Kidney (tissue), 14 donors: ENCODE results near the gene KCNK5. TPM values are rescaled to one million over a fixed set of nuclear protein-coding genes. Genes with fewer than 3 reads are reported as not detected.
A peak's percentile ranks its signal among the peaks of the same experiment; 100 is the strongest.

ENCODE experiments used
- DNase-seq, 5 donors: peaks; one replicate each; pipeline ENCODE4 v3.0.0-alpha.2; 2013 to 2020
- FAIRE-seq: peaks from 2 replicates; lab custom pipeline; 2012; peaks lifted over from hg19 to GRCh38; lab: Jason Lieb, UNC
- H3K27ac ChIP-seq, 2 donors: one replicate each; pipeline ENCODE4 v1.7.0; 2013; ENCODE audit warnings: low read depth in 2 of 2, low read length in 2 of 2, inconsistent platforms in 1 of 2
- H3K27me3 ChIP-seq: one replicate; pipeline ENCODE4 v1.7.1; 2013; ENCODE audit warnings: low read length, inconsistent platforms; ENCODE audit not compliant: control insufficient read depth, insufficient read depth
- H3K36me3 ChIP-seq, 3 donors: one replicate each; pipeline versions ENCODE4 v1.7.0 to v1.7.1; 2013; ENCODE audit warnings: low read length in 3 of 3, control low read depth in 1 of 3, inconsistent platforms in 1 of 3; ENCODE audit not compliant: insufficient read depth in 3 of 3, control insufficient read depth in 2 of 3
- H3K4me1 ChIP-seq, 3 donors: one replicate each; pipeline versions ENCODE4 v1.7.0 to v1.7.1; 2013; ENCODE audit warnings: low read length in 3 of 3, inconsistent platforms in 1 of 3, low read depth in 1 of 3; ENCODE audit not compliant: control insufficient read depth in 2 of 3, insufficient read depth in 2 of 3
- H3K4me3 ChIP-seq, 3 donors: one replicate each; pipeline versions ENCODE4 v1.7.0 to v1.8.1; 2013; ENCODE audit warnings: low read length in 3 of 3, control low read depth in 1 of 3, inconsistent platforms in 1 of 3
- H3K9ac ChIP-seq, 3 donors: one replicate each; pipeline versions ENCODE4 v1.7.0 to v1.7.1; 2013; ENCODE audit warnings: low read length in 3 of 3, control low read depth in 1 of 3, inconsistent platforms in 1 of 3
- H3K9me3 ChIP-seq, 3 donors: one replicate each; pipeline versions ENCODE4 v1.7.0 to v1.7.1; 2013; ENCODE audit warnings: low read length in 3 of 3, control low read depth in 1 of 3, inconsistent platforms in 1 of 3; ENCODE audit not compliant: control insufficient read depth in 2 of 3, insufficient read depth in 1 of 3
- intact Hi-C: fragments of 100-400 bp; cut with DNase I; formaldehyde crosslinking; loops from one replicate; pipeline ENCODE4 v1.11.1; 2022
- polyA plus RNA-seq: library from polyadenylated mRNA; stranded (reverse); fragments of 350-450 nt; fragmentation: Illumina TruSeq; extraction: RNeasy Lipid Tissue Mini Kit (QIAGEN cat#74804); gene quantifications from one replicate; pipeline ENCODE4 v1.2.3, GENCODE V29; 2014; ENCODE audit warnings: low read depth, low replicate concordance; ENCODE audit not compliant: insufficient read depth
- total RNA-seq: library from RNA; stranded (reverse); fragmentation: NEBNext Ultra II Directional; extraction: Animal tissue kit (Norgen Biotek cat#: 25700); gene quantifications from one replicate; pipeline ENCODE4 v1.2.1, GENCODE V29; 2021
- TF ChIP-seq, protein P1 (sequence below): IDR thresholded peaks from 3 replicates; pipeline ENCODE4 v1.5.1; 2012; ENCODE audit warnings: mild to moderate bottlenecking, moderate library complexity, borderline replicate concordance; ENCODE audit not compliant: insufficient read depth; ENCODE audit errors: extremely low read depth
- donor health status: control.
- donor health status: control.
- donor health status: control.
- donor health status: control.
- donor health status: control.
- donor health status: DM: yes; HTN: yes; CAD: no.
- donor health status: Normal renal cell carcinoma (clear cell type).

Gene KCNK5
- total and polyA plus RNA-seq, 2 donors from 2014 or later: 48.4 to 77.0 TPM

DNA sequence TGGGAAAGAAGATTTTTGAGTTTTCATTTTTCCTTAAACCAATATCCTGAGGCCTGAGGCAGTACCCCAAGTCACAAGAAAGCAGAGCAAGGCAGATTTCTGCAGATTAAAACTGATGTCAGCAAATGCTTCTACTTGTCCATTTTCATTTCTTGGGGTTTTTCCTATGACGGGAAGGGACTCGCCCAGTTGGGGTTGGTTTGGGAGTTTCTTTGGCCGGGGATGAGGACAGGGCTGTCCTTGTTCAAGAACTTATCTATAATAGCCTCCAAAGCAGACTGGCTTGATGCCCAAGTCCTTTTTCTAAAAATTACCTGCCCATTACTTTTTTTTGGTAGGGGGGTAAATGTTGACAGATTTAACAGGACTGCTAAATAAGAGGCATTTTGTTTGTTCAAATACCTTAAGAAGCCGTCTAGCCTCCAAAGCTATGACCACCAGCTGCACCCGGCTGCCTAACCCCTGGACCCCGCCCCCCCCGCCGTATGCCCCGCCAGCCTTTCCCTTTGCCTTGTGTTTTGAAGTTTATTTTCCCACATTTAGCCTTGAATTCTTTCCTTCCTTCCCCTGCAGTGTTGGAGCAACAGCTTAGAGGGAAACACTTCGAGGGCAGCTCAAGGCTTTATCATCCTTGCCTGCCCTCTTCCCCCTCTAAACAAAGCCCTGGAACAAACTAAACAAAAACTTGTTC, 2.5 kb downstream of the KCNK5 start:
- H3K4me3 ChIP-seq: peak overlapping the region in 2 of 3 donors; percentile 87 to 92
- no peak for FAIRE-seq
- no peaks in the 10 kb centered on the region for H3K27me3 ChIP-seq
- H3K4me1 ChIP-seq: peaks cover 3 to 24% (median 11%) of the 10 kb centered on the region in 3 donors
- H3K9me3 ChIP-seq: no peaks in the 10 kb centered on the region
- intact Hi-C loops: no loop called here
- TF ChIP-seq, protein P1, sequence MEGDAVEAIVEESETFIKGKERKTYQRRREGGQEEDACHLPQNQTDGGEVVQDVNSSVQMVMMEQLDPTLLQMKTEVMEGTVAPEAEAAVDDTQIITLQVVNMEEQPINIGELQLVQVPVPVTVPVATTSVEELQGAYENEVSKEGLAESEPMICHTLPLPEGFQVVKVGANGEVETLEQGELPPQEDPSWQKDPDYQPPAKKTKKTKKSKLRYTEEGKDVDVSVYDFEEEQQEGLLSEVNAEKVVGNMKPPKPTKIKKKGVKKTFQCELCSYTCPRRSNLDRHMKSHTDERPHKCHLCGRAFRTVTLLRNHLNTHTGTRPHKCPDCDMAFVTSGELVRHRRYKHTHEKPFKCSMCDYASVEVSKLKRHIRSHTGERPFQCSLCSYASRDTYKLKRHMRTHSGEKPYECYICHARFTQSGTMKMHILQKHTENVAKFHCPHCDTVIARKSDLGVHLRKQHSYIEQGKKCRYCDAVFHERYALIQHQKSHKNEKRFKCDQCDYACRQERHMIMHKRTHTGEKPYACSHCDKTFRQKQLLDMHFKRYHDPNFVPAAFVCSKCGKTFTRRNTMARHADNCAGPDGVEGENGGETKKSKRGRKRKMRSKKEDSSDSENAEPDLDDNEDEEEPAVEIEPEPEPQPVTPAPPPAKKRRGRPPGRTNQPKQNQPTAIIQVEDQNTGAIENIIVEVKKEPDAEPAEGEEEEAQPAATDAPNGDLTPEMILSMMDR: no peak
- peaks cover 0 to 18% (median 0%) of the 10 kb centered on the region in 3 donors for H3K36me3 ChIP-seq
- no peak for DNase-seq
- H3K27ac ChIP-seq: peak overlapping the region; percentile 25 to 32
- H3K9ac ChIP-seq: peak overlapping the region in 1 of 3 donors; percentile 80

DNA sequence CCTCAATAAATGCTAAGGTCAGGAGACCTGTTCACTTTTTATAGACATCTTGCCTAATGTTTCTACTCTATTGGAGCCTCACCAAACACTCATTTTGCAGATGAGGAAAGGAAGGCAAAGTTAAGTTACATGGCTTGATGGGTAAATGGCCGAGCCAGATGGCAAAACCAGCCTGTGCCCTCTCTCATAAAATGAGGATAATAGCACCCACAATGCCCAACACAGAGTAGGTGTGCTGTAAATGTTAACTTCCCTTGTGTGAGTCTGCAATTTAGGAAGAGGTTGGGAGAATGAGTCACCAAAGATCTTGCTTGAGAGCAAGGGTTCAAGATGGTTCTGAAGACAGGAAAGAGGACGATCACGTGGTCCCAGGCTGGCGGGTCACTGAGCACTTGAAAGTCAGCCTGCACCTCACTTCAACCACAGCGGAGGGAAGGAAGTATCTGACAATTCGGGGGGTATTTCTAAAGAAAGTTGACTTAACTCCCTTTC, 3.3 kb downstream of the KCNK5 start:
- Histone ChIP-seq H3K27ac (peak overlapping the region; percentile 25 to 71), H3K9me3 (no peaks in the 10 kb centered on the region), H3K36me3 (peaks cover 0 to 21% (median 4%) of the 10 kb centered on the region in 3 donors), H3K27me3 (no peaks in the 10 kb centered on the region), H3K4me1 (peaks cover 3 to 32% (median 14%) of the 10 kb centered on the region in 3 donors), H3K4me3 (peak overlapping the region in 2 of 3 donors; percentile 87 to 92), H3K9ac (peak overlapping the region in 1 of 3 donors; percentile 56)
- intact Hi-C loops: no loop called here
- TF ChIP-seq, protein P1: no peak
- DNase-seq (no peak), FAIRE-seq (no peak)

DNA sequence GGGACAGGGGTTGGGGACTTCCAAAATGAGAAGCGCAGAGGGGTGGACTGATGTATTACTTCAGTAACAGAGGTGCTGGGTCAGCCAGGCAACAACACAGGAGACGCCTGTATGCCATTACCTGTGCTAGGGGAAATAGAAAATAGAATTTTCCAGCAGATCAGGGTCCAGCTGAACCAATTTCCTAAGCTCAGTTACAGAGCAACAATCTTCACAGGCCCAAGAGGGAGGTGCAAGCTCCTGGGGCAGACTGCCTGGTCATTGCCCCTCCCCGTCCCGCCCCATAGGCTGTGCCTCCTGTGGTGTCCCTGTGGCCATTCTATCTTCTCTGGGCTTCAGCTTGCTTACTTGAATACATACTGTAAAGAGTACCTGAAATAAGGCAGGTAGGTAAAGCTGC, 3.7 kb downstream of the KCNK5 start:
- Histone ChIP-seq H3K27me3 (no peaks in the 10 kb centered on the region), H3K4me3 (peak overlapping the region in 2 of 3 donors; percentile 87 to 92), H3K27ac (peak overlapping the region; percentile 71 to 74), H3K4me1 (peaks cover 3 to 35% (median 18%) of the 10 kb centered on the region in 3 donors), H3K36me3 (peaks cover 0 to 26% (median 8%) of the 10 kb centered on the region in 3 donors), H3K9me3 (no peaks in the 10 kb centered on the region), H3K9ac (peak overlapping the region in 1 of 3 donors; percentile 56)
- intact Hi-C loops: no loop called here
- TF ChIP-seq, protein P1: no peak
- DNase-seq (no peak), FAIRE-seq (no peak)
